Pancreas (tissue), 10 donors: ENCODE results near the gene ARID4B. TPM values are rescaled to one million over a fixed set of nuclear protein-coding genes. Genes with fewer than 3 reads are reported as not detected.

Source experiments
- ATAC-seq, 4 donors: fragments of 200-7000 bp; cut with Tn5 transposase; one replicate each; pipeline versions ENCODE4 v1.8.0 to v1.9.1; 2020; ENCODE audit warnings: mild to moderate bottlenecking in 4 of 4, moderate library complexity in 4 of 4
- DNase-seq, 6 donors: peaks; one replicate each; pipeline ENCODE4 v3.0.0-alpha.2; 2020
- FAIRE-seq: peaks from 2 replicates; lab custom pipeline; 2012; peaks lifted over from hg19 to GRCh38; lab: Jason Lieb, UNC
- H3K27ac ChIP-seq, 4 donors: fragments of 200-600 bp; sonication (generic); 1 replicate in 3 of 4; 2 replicates in 1 of 4; pipeline versions ENCODE4 v1.5.0 to v1.8.0; 2020
- H3K27me3 ChIP-seq, 4 donors: fragments of 200-600 bp; one replicate each; pipeline ENCODE4 v1.8.0; 2021
- H3K36me3 ChIP-seq, 3 donors: fragments of 200-600 bp; sonication (generic) in 1 of 3; one replicate each; pipeline versions ENCODE4 v1.5.0 to v1.8.0; 2020 to 2021
- H3K4me1 ChIP-seq, 3 donors: fragments of 200-600 bp; one replicate each; pipeline ENCODE4 v1.8.0; 2021
- H3K4me3 ChIP-seq, 4 donors: fragments of 200-600 bp; sonication (generic) in 2 of 4; one replicate each; pipeline versions ENCODE4 v1.5.0 to v1.8.0; 2020 to 2021
- H3K9me3 ChIP-seq, 4 donors: fragments of 200-600 bp; one replicate each; pipeline ENCODE4 v1.8.0; 2021
- CTCF ChIP-seq, 4 donors: fragments of 200-600 bp; sonication (generic) in 3 of 4; IDR thresholded peaks; one replicate each; pipeline versions ENCODE4 v1.5.0 to v1.8.0; 2021; ENCODE audit warnings: antibody characterized with exemption in 4 of 4
- WGBS, 2 donors: extraction: QIAGEN DNeasy Blood & Tissue Kit; methylation state at CpG; one replicate each; pipeline ENCODE4 v1.1.7; 2013; 5-methylcytosine and 5-hydroxymethylcytosine counted together
- intact Hi-C, 3 donors: fragments of 100-400 bp; cut with DNase I; formaldehyde crosslinking; loops; one replicate each; pipeline versions ENCODE4 v1.11.1 to v1.14.2; 2022
- polyA plus RNA-seq, 2 donors: library from polyadenylated mRNA; stranded (reverse); fragments of 200-250 nt; gene quantifications; one replicate each; pipeline ENCODE4 v1.2.3, GENCODE V29; 2013
- total RNA-seq, 6 donors: library from RNA; stranded (reverse); fragmentation: NEBNext Ultra II Directional in 4 of 6; extraction: Animal tissue kit (Norgen Biotek cat#: 25700) in 4 of 6; gene quantifications; one replicate each; pipeline versions ENCODE4 v1.2.1 to v1.2.4, GENCODE V29; 2021 to 2023
- donor health status: healthy with polysubstance abuse.
- donor health status: DM: no; HTN: no; CAD: no; lungs with moderate emphysema.
- donor health status: DM: no; HTN: no; CAD: no.
- donor health status: control.
- donor health status: control.
- donor health status: Bipolar disorder and iron deficiency.
- donor health status: DM: yes; HTN: yes; CAD: no.
- donor health status: DM: no; HTN: no; CAD: no.
- donor health status: DM: no; HTN: no; CAD: no.
- donor health status: DM: yes; HTN: yes; CAD: no.

Gene ARID4B
- total and polyA plus RNA-seq, 8 donors = 12.5 to 26.6 (median 16.7) TPM

GRCh38 chr1:235307158-235308124, 20.5 kb downstream of the ARID4B start:
- peak in 1 of 4 donors; percentile 45 for ATAC-seq
- intact Hi-C loops = no loop called here
- H3K36me3 ChIP-seq = no peaks in the 10 kb centered on the region
- H3K4me3 ChIP-seq = no peak overlapping the region
- TF ChIP-seq CTCF (IDR thresholded peaks at IDR 0.05) = no peak
- DNase-seq = no peak
- H3K27ac ChIP-seq = no peak overlapping the region
- WGBS, 2 donors = 86 to 88% methylated on average over 7 of the region's 7 CpGs
- H3K27me3 ChIP-seq = no peaks in the 10 kb centered on the region
- no peaks in the 10 kb centered on the region for H3K9me3 ChIP-seq
- H3K4me1 ChIP-seq = peaks cover 13 to 19% (median 14%) of the 10 kb centered on the region in 3 donors
- no peak for FAIRE-seq

GRCh38 chr1:235304549-235305451, 23.2 kb downstream of the ARID4B start:
- H3K27me3 ChIP-seq = no peaks in the 10 kb centered on the region
- no peak for FAIRE-seq
- WGBS, 2 donors = 35 to 36% methylated on average over 6 of the region's 6 CpGs
- H3K27ac ChIP-seq = peak overlapping the region in 2 of 4 donors; percentile 43 to 47
- no peaks in the 10 kb centered on the region for H3K9me3 ChIP-seq
- peak; percentile 72 to 84 (median 76) for ATAC-seq
- no peak overlapping the region for H3K4me3 ChIP-seq
- no peak for DNase-seq
- intact Hi-C loops = no loop called here
- TF ChIP-seq CTCF (IDR thresholded peaks at IDR 0.05) = no peak
- H3K36me3 ChIP-seq = no peaks in the 10 kb centered on the region
- H3K4me1 ChIP-seq = peaks cover 16 to 22% (median 18%) of the 10 kb centered on the region in 3 donors

GRCh38 chr1:235302143-235302542, 25.8 kb downstream of the ARID4B start:
- intact Hi-C loops = no loop called here
- Histone ChIP-seq H3K4me1 (peaks cover 22 to 41% (median 39%) of the 10 kb centered on the region in 3 donors), H3K4me3 (no peak overlapping the region), H3K9me3 (no peaks in the 10 kb centered on the region), H3K36me3 (no peaks in the 10 kb centered on the region), H3K27ac (no peak overlapping the region), H3K27me3 (no peaks in the 10 kb centered on the region)
- ATAC-seq (no peak), DNase-seq (no peak), FAIRE-seq (no peak)
- 44 to 91% methylated on average over 1 of the region's 1 CpG for WGBS, 2 donors
- TF ChIP-seq CTCF (IDR thresholded peaks at IDR 0.05) = no peak

- H3K27me3 ChIP-seq = no peaks in the 10 kb centered on the region
- FAIRE-seq = no peak
- ATAC-seq = peak in 1 of 4 donors; percentile 3
- intact Hi-C loops = no loop called here
- no peak overlapping the region for H3K4me3 ChIP-seq
- H3K36me3 ChIP-seq = no peaks in the 10 kb centered on the region
- H3K4me1 ChIP-seq = peaks cover 12 to 52% (median 52%) of the 10 kb centered on the region in 3 donors
- H3K27ac ChIP-seq = peak overlapping the region in 2 of 4 donors; percentile 7 to 13
- no peak for DNase-seq
- H3K9me3 ChIP-seq = no peaks in the 10 kb centered on the region
- WGBS, 2 donors = 32 to 33% methylated on average over 10 of the region's 10 CpGs
- no peak for TF ChIP-seq CTCF (IDR thresholded peaks at IDR 0.05)
These were observed 28.7 kb downstream of the ARID4B start for GRCh38 chr1:235299169-235299858.
